Measurements from ENCODE around the gene CACNA1G. TPM values are rescaled to one million over a fixed set of nuclear protein-coding genes. Genes with fewer than 3 reads are reported as not detected.

Gene CACNA1G
- polyA plus RNA-seq, 1 donor (not counting 4 experiments of a cell fraction or from before 2014, with no cell fraction given): 0.07 TPM

DNA sequence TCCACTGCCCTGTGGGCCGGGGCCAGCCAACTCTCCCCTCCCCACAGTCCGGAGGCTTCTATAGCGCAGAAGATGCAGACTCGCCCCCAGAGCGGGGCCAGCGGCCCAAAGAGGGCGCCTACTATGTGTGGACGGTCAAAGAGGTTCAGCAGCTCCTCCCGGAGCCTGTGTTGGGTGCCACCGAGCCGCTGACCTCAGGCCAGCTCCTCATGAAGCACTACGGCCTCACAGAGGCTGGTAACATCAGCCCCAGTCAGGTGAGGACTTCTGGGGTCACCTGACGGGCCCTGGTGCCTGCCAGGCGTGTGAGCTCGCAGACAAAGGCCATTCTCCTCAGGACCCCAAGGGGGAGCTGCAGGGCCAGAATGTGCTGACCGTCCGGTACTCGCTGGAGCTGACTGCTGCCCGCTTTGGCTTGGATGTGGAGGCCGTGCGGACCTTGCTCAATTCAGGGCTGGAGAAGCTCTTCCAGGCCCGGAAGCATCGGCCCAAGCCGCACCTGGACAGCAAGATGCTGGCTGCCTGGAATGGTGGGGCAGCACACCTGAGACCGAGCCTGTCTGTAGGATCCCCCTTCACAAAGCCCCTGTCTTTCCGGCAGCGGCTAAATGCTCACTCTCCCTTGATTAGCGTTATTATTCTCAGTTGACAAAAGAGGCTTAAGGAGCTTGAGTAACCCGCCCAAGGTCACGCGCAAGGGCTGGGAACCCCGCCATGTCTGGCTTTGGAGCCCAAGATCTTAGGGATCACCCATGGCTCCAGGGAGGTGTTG lies 9.7 kb upstream of the CACNA1G start:
- Histone ChIP-seq H3K4me1 (ENCODE audit: control insufficient read depth, extremely low read depth, insufficient read depth, low read length) (peaks cover 7% of the 10 kb centered on the region), H3K27me3 (ENCODE audit: control insufficient read depth, extremely low read depth, insufficient read depth, low read length) (no peaks in the 10 kb centered on the region), H2AFZ (ENCODE audit: control insufficient read depth, low read length) (no peak overlapping the region), H3K9me3 (ENCODE audit: control insufficient read depth, low read depth, low read length) (no peaks in the 10 kb centered on the region), H3K4me3 (ENCODE audit: control insufficient read depth in 2 of 3, extremely low read depth in 1 of 3, insufficient read depth in 2 of 3, low read depth in 1 of 3, low read length in 3 of 3) (no peak overlapping the region), H3K27ac (ENCODE audit: control insufficient read depth, insufficient read depth, low read length) (no peak overlapping the region), H3K36me3 (ENCODE audit: control insufficient read depth in 2 of 2, extremely low read depth in 1 of 2, insufficient read depth in 2 of 2, low read length in 2 of 2) (peaks cover 5 to 17% of the 10 kb centered on the region in 2 experiments), H4K20me1 (ENCODE audit: control insufficient read depth, extremely low read depth, insufficient read depth, low read length) (no peaks in the 10 kb centered on the region), H3K9me1 (ENCODE audit: control insufficient read depth, extremely low read depth, insufficient read depth, low read length) (no peaks in the 10 kb centered on the region), H3K79me2 (ENCODE audit: control insufficient read depth, insufficient read depth, low read length) (no peaks in the 10 kb centered on the region), H3K4me2 (ENCODE audit: control insufficient read depth, extremely low read depth, insufficient read depth, low read depth, low read length) (no peak overlapping the region), H3K9ac (ENCODE audit: control insufficient read depth, extremely low read depth, insufficient read depth, low read length) (no peak overlapping the region)
- DNase-seq (ENCODE audit: low read depth, low spot score): no peak
- no peak for TF ChIP-seq EZH2 (IDR thresholded peaks at IDR 0.05; ENCODE audit: low read length)
- TF ChIP-seq, protein P1, sequence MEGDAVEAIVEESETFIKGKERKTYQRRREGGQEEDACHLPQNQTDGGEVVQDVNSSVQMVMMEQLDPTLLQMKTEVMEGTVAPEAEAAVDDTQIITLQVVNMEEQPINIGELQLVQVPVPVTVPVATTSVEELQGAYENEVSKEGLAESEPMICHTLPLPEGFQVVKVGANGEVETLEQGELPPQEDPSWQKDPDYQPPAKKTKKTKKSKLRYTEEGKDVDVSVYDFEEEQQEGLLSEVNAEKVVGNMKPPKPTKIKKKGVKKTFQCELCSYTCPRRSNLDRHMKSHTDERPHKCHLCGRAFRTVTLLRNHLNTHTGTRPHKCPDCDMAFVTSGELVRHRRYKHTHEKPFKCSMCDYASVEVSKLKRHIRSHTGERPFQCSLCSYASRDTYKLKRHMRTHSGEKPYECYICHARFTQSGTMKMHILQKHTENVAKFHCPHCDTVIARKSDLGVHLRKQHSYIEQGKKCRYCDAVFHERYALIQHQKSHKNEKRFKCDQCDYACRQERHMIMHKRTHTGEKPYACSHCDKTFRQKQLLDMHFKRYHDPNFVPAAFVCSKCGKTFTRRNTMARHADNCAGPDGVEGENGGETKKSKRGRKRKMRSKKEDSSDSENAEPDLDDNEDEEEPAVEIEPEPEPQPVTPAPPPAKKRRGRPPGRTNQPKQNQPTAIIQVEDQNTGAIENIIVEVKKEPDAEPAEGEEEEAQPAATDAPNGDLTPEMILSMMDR (optimal IDR thresholded peaks at IDR 0.05 in 1 of 3, IDR thresholded peaks at IDR 0.05 in 1 of 3, conservative IDR thresholded peaks at IDR 0.05 in 1 of 3; ENCODE audit: extremely low read depth in 1 of 3, insufficient read depth in 2 of 3, low read length in 3 of 3): peak; percentile 37 to 68 (median 51)
- dilution Hi-C loops (cut with MboI; ENCODE audit: extremely low pct_ligation_motif_present, low sequenced_read_pairs): no loop called here
- no peak for FAIRE-seq

DNA sequence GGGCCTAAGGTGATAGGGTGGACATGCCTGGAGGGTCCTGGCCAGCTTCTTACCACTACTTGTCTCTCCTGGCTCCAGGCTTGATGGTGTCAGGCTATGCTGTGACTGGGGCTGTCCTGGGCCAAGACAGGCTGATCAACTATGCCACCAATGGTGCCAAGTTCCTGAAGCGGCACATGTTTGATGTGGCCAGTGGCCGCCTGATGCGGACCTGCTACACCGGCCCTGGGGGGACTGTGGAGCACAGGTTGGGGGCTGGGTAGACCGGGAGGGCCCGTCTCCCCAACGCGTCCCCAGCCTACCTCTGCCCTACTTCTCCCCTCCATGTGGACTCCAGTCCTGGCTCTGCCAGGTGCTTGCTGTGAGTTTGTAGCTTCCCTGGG lies 9.1 kb upstream of the CACNA1G start:
- no peak for FAIRE-seq
- Histone ChIP-seq H3K4me2 (ENCODE audit: control insufficient read depth, extremely low read depth, insufficient read depth, low read depth, low read length) (no peak overlapping the region), H3K4me1 (ENCODE audit: control insufficient read depth, extremely low read depth, insufficient read depth, low read length) (peaks cover 7% of the 10 kb centered on the region), H3K9me3 (ENCODE audit: control insufficient read depth, low read depth, low read length) (no peaks in the 10 kb centered on the region), H3K4me3 (ENCODE audit: control insufficient read depth in 2 of 3, extremely low read depth in 1 of 3, insufficient read depth in 2 of 3, low read depth in 1 of 3, low read length in 3 of 3) (no peak overlapping the region), H3K9ac (ENCODE audit: control insufficient read depth, extremely low read depth, insufficient read depth, low read length) (no peak overlapping the region), H3K36me3 (ENCODE audit: control insufficient read depth in 2 of 2, extremely low read depth in 1 of 2, insufficient read depth in 2 of 2, low read length in 2 of 2) (peaks cover 5 to 18% of the 10 kb centered on the region in 2 experiments), H3K79me2 (ENCODE audit: control insufficient read depth, insufficient read depth, low read length) (no peaks in the 10 kb centered on the region), H3K9me1 (ENCODE audit: control insufficient read depth, extremely low read depth, insufficient read depth, low read length) (no peaks in the 10 kb centered on the region), H3K27me3 (ENCODE audit: control insufficient read depth, extremely low read depth, insufficient read depth, low read length) (no peaks in the 10 kb centered on the region), H3K27ac (ENCODE audit: control insufficient read depth, insufficient read depth, low read length) (no peak overlapping the region), H2AFZ (ENCODE audit: control insufficient read depth, low read length) (no peak overlapping the region), H4K20me1 (ENCODE audit: control insufficient read depth, extremely low read depth, insufficient read depth, low read length) (no peaks in the 10 kb centered on the region)
- DNase-seq (ENCODE audit: low read depth, low spot score): no peak
- TF ChIP-seq, protein P1 (optimal IDR thresholded peaks at IDR 0.05 in 1 of 3, IDR thresholded peaks at IDR 0.05 in 1 of 3, conservative IDR thresholded peaks at IDR 0.05 in 1 of 3; ENCODE audit: extremely low read depth in 1 of 3, insufficient read depth in 2 of 3, low read length in 3 of 3): no peak
- no peak for TF ChIP-seq EZH2 (IDR thresholded peaks at IDR 0.05; ENCODE audit: low read length)
- dilution Hi-C loops (cut with MboI; ENCODE audit: extremely low pct_ligation_motif_present, low sequenced_read_pairs): no loop called here
